Measurements from ENCODE around the gene KRT35.

KRT35 gene

DNA sequence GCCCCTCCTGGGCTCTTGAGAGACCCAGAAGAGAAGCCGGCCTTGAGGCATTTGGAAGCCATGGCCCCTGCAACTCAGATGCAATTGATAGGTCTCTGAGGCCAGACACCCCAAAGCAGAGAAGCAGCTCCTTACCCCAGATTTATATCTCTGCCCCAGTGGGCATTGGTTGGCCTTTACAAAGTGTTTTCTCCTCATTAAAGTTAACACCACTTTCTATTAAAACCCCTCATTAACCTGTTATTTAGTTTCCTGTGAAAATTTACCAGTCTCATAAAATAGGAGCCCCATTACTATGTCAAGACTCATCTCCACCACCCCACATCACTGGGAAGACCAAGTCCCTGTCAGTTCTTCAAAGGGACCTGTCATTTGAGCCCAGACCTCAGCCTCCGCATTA, at the start of gene KRT35:
Gene KRT35, minus strand, starts transcription at position 116 of the 400 bp plus-strand sequence. Its CDS starts 54 bp downstream, at position 62.
- no peak for DNase-seq

DNA sequence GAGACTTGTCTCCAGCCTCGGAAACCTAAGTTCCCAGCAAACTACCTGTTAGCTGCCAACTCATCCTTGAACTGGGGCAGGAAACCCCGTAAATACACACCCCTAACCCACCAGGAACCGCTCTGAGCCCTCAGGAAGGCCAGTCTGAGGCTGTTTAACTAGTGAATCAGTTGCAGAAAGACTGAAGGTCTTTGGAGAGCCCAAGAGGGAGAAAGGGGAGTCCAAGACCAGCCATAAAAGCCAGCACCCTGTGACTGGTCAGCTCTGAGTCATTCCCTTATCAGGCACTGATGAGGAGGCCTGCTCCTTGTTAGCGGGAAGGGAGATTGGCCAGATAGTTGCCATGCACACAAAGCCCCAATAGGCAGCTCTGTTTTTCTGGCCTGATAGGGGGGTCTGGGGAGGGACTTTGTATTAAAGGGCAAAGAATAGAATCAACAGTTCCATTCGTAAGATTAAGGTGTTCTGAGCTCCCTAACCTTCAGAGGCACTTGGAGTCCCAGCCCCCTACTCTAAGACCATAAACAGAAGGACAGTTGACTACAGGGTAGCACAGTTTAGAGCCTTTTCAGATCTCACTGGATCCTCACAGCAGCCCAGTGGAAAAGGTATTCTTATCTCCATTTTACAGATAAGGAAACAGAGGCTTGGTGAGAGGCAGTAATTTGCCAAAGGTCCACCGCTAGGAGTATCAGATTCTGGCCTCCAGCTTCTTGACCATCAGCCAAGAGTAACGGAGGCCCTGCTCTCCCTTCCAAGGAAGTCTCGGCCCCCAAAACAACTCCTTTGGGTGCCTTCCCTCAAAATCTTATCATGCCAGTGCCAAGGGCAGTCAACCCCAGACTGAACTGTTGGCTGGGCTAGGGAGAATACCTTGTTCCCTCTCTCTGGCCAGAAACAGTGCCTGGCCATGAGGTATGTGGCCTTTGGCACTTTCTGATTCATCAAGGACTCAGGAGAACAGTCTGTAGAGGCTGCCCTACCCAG, 49.4 kb upstream of the KRT35 start:
- no peak for DNase-seq

DNA sequence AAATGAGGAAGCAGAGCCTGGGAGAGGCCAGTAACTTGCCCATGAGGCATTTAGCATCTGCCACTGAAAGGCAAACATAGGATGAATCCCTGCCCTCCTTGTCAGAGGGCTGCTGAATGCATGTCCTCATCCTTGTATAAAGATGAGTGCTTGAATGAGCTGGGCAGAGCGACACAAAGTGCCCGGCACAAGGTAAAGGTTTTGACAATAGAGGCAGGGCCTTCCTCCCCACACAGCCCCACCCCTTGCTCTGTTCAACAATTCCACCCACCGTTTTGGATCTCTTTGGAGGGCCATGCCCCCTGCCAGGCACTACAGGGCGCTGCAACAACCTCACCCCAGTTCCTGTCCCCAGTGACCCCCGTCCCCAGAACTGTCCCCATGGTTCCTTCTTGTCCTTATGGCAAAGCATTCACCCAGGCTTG, 48.6 kb upstream of the KRT35 start:
- DNase-seq, result no peak

DNA sequence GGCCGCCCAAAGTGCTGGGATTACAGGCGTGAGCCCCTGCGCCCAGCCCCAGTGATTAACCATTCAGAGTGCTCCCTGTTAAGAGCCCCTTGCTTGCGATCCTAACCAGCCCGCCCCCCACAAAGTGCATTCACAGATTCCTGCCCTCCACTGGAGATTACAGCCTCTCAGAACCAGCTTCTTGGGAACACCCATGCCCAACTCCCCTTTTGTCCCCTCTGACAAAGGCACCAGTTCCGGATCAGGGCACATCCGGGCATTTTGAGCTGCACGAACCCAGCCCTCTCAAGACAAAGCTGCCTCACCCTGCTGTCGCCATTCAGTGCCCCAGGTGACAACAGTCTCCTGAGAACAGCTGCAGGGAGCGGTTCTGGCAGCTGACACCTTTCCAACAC, 48.0 kb upstream of the KRT35 start:
- no peak for DNase-seq

DNA sequence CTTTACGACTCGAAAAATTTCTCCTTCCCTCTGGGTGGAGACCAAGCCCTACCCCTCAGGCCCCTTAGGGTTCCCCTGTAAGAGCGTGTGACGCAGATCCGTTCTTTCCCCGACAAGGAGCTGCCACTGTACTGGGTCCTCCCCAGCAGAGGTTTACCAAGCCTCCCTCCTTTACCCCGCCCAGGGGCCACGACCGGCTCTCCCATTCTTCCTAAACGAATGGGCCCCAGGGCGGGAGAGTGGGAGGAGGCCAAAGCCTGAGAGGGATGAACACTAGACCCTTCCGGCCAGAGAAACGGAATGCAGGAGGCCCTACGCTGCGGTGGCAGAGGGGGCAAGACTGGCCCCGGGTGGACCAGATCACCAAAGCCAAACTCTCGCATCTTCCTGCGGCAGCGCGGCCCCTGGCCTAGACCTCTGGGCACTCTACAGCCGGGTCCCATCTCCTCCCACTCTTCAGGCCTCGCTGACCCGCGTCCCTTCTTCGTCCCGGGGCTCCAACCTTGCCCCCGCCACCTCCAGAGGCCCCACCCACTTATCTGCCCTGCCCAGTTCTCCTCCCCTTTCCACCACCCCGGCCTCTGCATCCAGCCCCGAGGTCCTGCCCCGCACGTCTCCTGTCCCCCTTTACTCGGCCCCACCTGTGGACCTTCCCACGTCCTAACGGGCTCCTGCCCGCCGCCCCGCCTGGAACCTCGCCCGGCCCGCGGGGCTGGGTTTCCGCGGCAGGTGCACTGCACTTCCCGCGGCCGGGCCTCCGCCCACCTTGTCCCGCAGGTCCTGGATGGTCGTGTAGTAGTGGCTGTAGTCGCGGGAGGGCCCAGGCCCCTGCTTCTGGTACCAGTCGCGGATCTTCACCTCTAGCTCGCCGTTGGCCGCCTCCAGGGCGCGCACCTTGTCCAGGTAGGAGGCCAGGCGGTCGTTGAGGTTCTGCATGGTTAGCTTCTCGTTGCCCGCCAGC, 46.4 kb upstream of the KRT35 start:
- no peak for DNase-seq

DNA sequence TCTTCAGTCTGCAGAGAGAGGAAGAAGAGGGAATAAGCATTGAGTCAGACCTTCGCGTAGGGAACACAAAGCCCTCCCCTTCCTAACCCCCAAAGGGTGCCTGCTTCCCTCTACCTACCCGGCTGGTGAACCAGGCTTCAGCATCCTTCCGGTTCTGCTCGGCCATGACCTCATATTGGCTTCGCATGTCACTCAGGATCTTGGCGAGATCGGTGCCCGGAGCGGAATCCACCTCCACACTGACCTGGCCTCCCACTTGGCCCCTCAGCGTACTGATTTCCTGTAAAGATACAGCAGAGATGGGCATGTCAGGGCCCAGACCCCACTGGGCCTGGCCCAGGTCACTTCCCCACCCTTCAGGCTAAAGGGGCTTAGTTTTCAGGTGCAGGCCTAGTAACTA, 43.3 kb upstream of the KRT35 start:
- DNase-seq, result no peak

DNA sequence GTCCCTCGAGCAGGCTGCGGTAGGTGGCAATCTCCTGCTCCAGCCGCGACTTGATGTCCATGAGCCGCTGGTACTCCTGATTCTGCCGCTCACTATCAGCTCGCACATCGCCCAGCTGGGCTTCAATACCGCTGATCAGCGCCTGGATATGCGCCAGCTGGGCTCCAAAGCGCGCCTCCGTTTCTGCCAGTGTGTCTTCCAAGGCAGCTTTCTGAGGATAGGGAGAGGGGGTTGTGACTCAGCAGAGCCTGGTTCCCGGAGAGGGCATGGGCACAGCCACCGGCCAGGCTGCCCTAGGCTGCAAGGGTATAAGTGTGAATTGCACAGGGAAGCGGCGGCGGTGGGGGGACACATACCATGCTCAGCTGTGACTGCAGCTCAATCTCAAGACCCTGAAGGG, 42.8 kb upstream of the KRT35 start:
- DNase-seq, result no peak

DNA sequence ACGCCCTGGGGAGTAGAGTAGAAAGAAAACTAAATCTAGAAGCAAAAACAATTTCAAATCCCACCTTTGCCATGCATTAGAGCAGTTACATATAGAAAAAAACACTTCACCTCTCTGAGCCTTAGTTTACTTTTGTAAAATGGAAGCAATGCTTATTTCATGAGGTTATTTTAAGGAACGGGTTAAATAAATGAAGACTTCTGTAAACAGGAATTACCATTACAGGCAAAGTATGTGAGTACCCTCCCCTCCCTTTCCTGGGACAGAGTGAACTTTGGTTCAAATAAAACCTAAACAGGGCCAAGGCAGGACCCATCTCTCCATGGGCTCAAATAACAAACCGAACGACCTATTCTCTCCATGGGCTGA, 42.3 kb upstream of the KRT35 start:
- no peak for DNase-seq

DNA sequence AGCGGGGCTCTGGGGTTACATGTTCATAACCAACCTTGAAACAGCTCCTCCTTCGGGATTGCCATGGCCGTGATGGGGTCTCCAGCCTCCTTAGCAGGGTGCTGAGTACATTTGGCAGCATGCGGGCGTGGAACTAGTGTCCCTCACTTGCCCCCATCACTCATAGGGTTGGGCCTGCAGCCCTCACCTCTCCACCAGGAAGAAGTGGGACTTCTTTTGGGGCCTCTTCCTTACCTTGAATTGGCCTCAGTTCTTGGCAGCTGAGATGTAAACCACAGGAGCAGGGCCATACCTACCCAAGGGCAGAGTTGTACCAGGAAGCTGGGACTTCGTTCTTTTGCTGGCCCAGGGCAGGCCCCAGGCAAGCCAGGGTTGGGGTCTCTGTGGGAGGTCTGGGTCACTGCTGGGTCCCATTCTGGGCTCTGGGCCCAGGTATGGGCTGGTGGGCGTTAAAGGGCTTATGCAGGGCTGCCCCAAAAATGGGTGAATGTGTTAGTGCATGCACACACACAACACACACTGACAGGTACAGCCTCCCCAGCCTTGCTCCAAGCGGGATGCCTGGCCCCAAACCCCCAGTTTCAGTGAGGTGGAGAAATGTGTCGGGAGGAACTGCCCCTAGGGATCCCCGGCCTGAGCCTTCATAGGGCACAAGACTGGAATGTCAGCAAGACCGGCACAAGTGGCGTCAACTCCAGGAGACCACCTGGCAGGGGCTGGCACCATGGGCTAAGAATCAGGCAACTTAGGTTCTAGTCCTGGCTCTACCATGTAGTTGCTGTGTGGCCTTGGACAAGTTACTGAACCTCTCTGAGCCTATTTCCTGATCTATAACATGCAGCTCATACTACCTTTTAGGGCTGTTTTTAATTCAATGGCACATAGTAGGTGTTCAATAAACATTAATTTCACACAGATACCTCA, 41.6 kb upstream of the KRT35 start:
- DNase-seq, result no peak

DNA sequence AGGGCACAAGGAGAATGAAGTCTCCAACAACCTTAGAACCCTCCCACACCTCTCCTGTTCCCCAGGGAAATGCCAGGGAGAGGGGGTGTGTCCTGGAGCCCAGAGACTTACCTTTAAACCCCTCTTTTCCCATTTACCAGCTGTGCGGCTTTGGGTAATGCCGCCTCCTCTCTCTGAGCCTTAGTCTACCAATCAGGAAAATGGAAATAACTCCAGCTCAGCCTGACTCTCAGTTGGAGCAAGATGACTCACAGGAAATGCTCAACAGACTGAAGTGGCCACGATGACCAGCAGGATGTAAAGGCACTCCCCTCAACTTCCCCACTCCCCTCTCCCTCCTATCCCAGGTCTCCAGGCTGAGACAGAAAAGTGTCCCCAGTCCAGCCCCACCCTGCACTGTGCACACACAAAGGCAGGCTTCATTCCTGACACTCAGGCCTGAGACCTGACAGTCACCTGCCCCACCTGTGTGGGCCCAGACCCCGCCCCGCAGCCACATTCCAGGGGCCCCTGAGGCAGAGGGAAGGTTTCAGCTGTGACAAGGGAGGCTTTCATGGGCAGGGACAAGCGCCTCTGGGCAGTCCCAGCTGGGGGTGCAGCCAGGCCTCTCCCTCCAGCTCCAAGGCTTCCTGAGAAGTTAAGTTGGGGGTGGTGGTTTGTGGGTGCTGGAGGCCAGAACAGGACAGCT, 40.8 kb upstream of the KRT35 start:
- no peak for DNase-seq

DNA sequence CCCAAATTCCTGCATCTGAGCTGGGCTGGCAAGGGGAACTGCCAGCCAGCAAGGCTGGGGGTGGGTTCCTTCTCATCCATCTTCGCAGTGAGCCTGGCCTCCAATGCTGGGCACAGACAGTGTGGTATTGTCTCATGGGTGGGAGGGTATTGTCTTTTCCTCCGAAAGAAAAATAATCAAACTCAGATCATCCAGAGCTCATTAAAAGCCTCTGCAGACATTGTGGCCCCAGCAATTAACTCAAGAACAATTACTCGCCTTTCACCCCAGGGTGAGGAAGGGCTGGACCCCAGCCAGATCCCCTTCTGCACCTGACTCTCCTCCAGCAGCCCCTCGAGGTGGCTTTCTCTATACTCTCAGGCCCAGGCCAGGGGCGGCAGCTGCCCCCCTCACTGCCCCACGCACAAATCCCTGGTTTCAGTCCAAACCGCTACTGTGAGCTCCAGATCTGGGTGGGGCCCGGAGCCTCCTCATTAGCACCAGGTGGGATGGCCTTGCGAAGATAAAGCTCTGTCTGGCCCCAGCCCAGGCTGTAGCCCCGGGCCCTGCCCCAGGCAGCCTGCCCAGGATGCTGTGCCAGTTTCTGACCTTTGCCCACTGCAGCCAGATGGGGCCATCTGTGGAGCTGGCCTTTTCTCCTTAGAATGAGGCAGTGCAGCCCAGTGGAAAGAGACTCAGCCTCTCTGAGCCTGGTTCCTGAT, 40.0 kb upstream of the KRT35 start:
- no peak for DNase-seq

DNA sequence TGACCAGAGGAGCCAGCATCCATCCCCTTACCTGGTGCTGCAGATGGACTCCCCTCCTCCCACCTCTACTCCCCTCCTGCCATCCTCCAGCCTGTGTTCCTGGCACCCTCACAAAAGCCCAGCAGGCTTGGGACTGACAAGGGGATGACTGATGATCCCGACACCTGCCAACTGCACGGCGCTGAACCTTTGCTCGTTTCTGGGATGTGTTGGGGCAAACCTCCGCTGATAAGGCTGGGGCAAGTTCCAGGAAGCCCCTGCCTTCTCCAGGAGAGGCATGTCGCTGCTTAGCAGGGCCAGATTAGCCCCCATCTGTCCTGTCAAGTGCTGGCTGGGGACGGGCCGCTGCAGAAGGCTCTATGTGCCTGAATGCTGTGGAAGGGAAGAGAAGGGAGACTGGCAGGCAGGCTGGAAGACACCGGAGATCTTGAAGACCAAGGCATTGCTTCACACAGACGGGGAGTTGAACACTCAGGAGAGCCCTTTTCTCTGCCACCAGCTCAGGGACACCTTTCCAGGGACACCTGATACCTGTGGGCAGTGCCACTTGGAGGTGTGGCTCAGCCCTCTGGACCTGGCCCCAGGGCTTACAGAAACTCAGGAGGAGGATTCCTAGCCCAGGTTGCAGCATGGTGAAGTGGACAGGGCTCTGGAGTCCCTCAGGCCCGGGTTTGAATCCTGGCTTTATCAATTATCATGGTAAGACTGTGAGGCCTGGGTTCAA, 38.7 kb upstream of the KRT35 start:
- DNase-seq, result no peak

DNA sequence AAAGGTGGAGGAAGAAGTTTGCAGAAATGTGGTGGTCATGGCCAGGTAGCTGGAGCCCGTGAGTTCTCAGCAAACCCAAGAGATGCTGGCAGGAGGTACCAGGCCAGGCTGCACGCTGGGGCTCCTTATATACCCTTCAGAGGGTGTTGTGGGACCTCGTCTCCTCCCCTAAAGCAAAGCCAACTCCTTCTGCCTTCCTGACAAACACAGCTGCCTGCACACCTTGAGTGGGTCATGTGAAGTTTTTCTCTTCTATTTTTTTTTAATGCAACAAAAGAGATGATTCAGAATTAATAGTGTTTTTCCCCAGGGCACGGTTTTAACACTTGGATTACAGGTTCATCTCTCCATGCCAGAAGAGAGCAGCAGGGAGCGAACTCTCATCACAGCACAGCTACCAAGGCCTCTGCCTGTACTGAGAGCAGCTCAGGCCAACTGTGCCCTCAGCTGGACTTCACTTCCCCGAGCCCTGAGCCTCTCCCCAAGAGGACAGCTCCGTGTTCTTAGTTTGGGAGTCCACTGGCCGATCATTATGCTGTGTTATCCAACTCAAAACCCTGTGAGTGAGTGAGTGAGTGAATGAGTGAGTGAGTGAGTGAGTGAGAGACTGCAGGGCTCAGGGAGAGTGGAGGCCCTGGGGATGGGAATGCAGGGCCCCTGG, 38.0 kb upstream of the KRT35 start, which contains the start of gene KRT15:
Gene KRT15, minus strand, starts transcription at position 102 of the 661 bp plus-strand sequence. Its CDS starts 63 bp downstream, at position 39.
- DNase-seq, result no peak

DNA sequence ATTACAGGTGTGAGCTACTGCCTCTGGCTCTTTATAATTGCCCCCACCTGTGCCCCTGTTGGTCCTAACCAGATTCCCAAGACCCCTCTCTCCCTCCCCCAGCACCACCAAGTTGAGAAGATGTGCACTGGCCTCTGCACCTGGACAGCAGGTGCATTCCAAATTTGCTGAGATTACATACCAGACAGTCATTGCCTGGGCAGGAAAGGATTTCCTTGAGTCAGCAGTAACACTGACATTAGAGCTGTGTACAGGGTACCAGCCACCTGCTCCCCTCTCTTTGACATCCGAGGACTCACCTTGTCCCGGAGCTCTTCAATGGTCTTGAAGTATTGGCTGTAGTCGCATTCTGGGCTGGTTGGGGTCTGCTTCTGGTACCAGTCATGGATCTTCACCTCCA, 37.1 kb upstream of the KRT35 start:
- DNase-seq, result no peak

DNA sequence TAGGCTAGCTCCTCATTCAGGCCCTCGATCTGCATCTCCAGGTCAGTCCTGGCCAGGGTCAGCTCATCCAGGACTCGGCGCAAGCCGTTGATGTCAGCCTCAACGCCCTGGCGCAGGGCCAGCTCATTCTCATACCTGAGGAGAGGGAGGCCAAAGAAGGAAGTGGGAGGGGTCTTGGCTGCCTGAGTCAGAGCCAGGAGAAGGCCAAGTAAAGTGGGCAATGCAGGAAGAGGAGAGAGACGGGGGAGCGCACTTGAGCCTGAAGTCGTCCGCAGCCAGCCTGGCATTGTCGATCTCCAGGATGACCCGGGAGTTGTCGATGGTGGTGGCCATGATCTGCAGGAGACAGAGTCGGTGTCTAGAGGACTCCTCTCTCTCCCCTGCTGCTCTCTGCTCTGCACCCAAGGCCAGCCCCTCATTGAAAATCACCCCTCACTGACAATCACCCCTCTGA, 35.9 kb upstream of the KRT35 start:
- DNase-seq, result no peak

DNA sequence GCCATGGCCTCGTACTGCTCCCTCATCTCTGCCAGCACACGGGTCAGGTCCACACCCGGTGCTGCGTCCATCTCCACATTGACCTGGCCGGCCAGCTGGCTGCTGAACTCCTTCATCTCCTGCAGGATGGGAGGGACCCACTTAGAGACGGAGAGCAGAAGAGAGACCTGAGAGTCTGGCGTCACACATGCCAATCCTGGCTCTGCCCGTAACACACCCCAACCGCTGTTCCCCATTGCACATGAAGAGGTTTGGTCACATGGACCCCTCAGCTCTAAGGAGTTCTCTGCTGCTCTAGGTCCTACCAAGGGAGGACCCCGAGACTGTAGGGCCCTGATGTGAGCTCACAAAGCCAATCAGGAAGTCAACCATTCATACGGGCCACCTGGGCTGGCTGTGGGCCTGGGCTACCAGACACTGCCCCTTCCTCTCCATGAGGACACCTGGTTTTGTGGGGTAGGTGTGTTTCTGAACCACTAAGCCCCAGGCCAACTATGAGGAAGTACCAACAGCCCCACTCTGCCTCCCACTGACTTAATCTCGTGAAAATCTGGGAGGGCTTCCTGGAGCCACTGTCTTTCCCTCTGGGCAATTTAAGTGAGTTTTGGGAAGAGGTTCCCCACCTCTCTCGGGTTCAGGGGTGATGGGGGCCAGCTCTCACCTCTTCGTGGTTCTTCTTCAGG, 35.3 kb upstream of the KRT35 start:
- no peak for DNase-seq

DNA sequence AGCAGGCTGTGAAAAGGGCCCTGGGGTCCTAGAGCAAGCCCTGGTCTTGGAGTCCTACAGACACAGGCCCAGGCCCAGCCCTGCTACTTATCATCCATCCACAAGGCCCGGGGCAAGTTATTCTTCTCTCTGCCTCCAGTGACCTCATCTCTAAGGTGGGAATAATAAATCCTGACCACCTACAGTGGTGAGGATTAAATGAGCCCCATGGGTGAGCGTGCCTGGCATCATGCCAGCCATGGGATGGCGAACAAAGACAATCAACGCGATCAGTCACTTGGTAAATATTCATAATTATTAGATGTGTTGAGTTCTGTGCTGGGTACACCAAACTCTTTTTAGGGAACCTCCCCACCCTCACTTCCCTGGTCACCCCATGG, 32.2 kb upstream of the KRT35 start:
- no peak for DNase-seq

DNA sequence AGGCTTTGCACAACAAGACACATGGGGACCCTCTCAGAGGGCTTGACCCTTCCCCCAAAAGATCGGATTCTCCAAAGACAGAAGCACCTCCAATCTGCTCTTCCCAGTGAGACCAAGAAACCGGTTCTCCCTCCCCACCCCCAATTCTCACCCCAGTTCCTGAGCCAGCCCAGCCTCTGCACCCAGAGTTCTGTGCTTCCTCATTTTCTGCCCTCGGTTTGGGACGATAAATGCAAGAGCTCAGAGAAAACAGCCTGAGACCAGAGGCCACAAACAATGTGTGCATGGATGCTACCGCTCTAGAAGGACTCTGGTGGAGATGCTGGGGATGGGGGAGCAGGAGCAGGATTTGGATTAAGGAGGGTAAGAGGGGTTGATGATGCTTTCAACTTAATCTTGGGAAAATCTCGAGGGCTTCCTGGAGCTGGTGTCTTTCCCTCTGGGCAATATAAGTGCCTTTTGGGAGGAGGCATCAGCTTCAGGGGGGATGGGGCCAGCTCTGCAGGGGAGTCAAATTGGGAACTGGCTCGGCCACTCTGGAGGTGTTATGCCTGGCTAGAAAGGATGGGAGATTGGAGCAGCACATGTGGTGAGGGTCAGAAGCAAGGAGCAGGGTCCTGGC, 31.7 kb upstream of the KRT35 start:
- no peak for DNase-seq

DNA sequence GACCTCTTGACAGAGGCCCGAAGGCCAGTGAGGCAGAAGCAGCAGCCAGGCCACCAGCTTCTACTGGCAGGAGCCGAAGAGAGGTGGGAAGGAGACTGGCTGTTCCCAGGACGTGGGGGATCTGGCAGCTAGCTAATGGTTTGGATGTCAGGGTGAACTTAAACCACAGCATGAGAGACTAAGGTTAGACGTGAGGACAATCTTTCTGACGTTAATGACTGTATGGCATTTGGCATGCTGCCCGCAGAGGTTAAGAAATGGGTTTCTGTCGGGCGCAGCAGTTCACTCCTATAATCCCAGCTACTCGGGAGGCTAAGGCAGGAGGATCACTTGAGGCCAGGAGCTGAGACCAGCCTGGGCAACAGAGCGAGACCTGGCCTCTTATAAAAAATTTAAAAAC, 30.8 kb upstream of the KRT35 start:
- no peak for DNase-seq
